HepG2 (cell line): ENCODE results near the gene CADPS2. TPM values are rescaled to one million over a fixed set of nuclear protein-coding genes. Genes with fewer than 3 reads are reported as not detected.

Experiments
- ATF4 ChIP-seq, 2 experiments: fragments of 450-650 bp in 1 of 2; sonication (generic) in 1 of 2; formaldehyde crosslinking; IDR thresholded peaks; 2 replicates each; pipeline versions ENCODE4 v1.5.0 to v1.8.0; 2020 to 2022; ENCODE audit warnings: mild to moderate bottlenecking in 1 of 2, missing genetic modification reagents in 1 of 2
- MLXIP ChIP-seq: sonication (generic); formaldehyde crosslinking; IDR thresholded peaks from 2 replicates; pipeline ENCODE4 v1.9.0; 2021; ENCODE audit warnings: missing genetic modification reagents, borderline replicate concordance
- TRIM24 ChIP-seq: sonication (generic); formaldehyde crosslinking; IDR thresholded peaks from 2 replicates; pipeline ENCODE4 v1.8.0; 2022; ENCODE audit warnings: mild to moderate bottlenecking, missing genetic modification reagents
- ZHX2 ChIP-seq, 2 experiments: sonication (generic) in 1 of 2; formaldehyde crosslinking in 1 of 2; IDR thresholded peaks; 2 replicates each; pipeline versions ENCODE4 v1.6.1 to v1.9.0; 2014 to 2022; ENCODE audit warnings: antibody characterized with exemption in 1 of 2, borderline replicate concordance in 1 of 2, inconsistent platforms in 1 of 2, low read depth in 1 of 2, missing genetic modification reagents in 1 of 2
- ZNF333 ChIP-seq: sonication (generic); formaldehyde crosslinking; IDR thresholded peaks from 2 replicates; pipeline ENCODE4 v1.4.0; 2020; ENCODE audit warnings: mild to moderate bottlenecking, missing genetic modification reagents, borderline replicate concordance
- ZNF800 ChIP-seq: sonication (generic); formaldehyde crosslinking; IDR thresholded peaks from 2 replicates; pipeline ENCODE4 v1.4.0; 2020; ENCODE audit warnings: missing genetic modification reagents
- polyA plus RNA-seq, 8 experiments: library from polyadenylated mRNA; depleted of rRNA in 3 of 8; stranded (reverse) in 7 of 8; unstranded in 1 of 8; fragments of >200 nt; fragmentation: Illumina TruSeq in 4 of 8; extraction: Trizol in 4 of 8; gene quantifications; 2 replicates each; pipeline versions ENCODE4 v1.2.1 to v1.2.3, GENCODE V29; 2011 to 2016; ENCODE audit warnings: low read depth in 4 of 8, missing spikeins in 1 of 8, mixed read lengths in 1 of 8; ENCODE audit not compliant: insufficient read depth in 1 of 8
- total RNA-seq, 5 experiments: library from RNA; depleted of rRNA; stranded (reverse); fragments of >200 nt; fragmentation: Illumina TruSeq; extraction: Trizol; gene quantifications; 2 replicates each; pipeline ENCODE4 v1.2.3, GENCODE V29; 2016; ENCODE audit warnings: low read depth in 1 of 5

The CADPS2 gene
- total and polyA plus RNA-seq, 2 of the 13 experiments (the other 11 are each of a cell fraction or from before 2014, with no cell fraction given) = 17.6 to 43.8 TPM

- TF ChIP-seq ZHX2 (IDR thresholded peaks at IDR 0.05; ENCODE audit: low read depth) (no peak), ZHX2 (CRISPR knock-in tag; IDR thresholded peaks at IDR 0.05; ENCODE audit: borderline replicate concordance) (no peak), ZNF333 (CRISPR knock-in tag) (no peak), MLXIP (CRISPR knock-in tag) (no peak), ATF4 (CRISPR knock-in tag; IDR thresholded peaks at IDR 0.05) (no peak), ZNF800 (CRISPR knock-in tag) (peak; percentile 72), TRIM24 (no peak)
These were observed 569.5 kb downstream of the CADPS2 start (continued) for GRCh38 chr7:122316467-122317388.
